CD4-positive, alpha-beta memory T cell (primary cell): ENCODE measurements around the gene DST. TPM values are rescaled to one million over a fixed set of nuclear protein-coding genes. Genes with fewer than 3 reads are reported as not detected.

Experiments
- CTCF ChIA-PET: fragments of 350-600 bp; sonication (Branson Sonifier 250); formaldehyde crosslinking; loops from one replicate; lab custom pipeline; 2021; ENCODE audit warnings: inconsistent platforms; ENCODE audit not compliant: partially characterized antibody; lab: Charles Lee
- POLR2A ChIA-PET: fragments of 350-600 bp; sonication (Branson Sonifier 250); formaldehyde crosslinking; loops from one replicate; lab custom pipeline; 2021; ENCODE audit not compliant: partially characterized antibody; lab: Charles Lee
- DNase-seq, 5 donors: peaks; one replicate each; pipeline versions ENCODE4 v3.0.0 to v3.0.0-alpha.2; 2020 to 2022; ENCODE audit warnings: mixed read lengths in 1 of 5
- H3K27ac ChIP-seq: one replicate; pipeline ENCODE4 v1.7.0; 2013; ENCODE audit warnings: low read depth, low read length
- H3K27me3 ChIP-seq: 2 replicates; pipeline ENCODE4 v1.7.0; 2013; ENCODE audit warnings: mild to moderate bottlenecking, low read length, moderate library complexity; ENCODE audit not compliant: insufficient read depth
- H3K36me3 ChIP-seq: 2 replicates; pipeline ENCODE4 v1.7.0; 2013; ENCODE audit warnings: mild to moderate bottlenecking, low read length, moderate library complexity; ENCODE audit not compliant: insufficient read depth
- H3K4me1 ChIP-seq: 2 replicates; pipeline ENCODE4 v1.7.0; 2013; ENCODE audit warnings: mild to moderate bottlenecking, low read length, moderate library complexity; ENCODE audit not compliant: insufficient read depth
- H3K4me3 ChIP-seq, 2 donors: one replicate each; pipeline ENCODE4 v1.7.0; 2013; ENCODE audit warnings: low read length in 2 of 2, mild to moderate bottlenecking in 1 of 2
- H3K9me3 ChIP-seq, 2 donors: one replicate each; pipeline ENCODE4 v1.7.0; 2013; ENCODE audit warnings: low read length in 2 of 2, control low read depth in 1 of 2; ENCODE audit not compliant: control insufficient read depth in 1 of 2
- H3K27ac Mint-ChIP-seq, 7 donors: one replicate each; pipeline ENCODE4 v1.8.0; 2020 to 2021; ENCODE audit warnings: mixed read lengths in 7 of 7, mild to moderate bottlenecking in 6 of 7, inconsistent platforms in 3 of 7, moderate library complexity in 3 of 7
- H3K27me3 Mint-ChIP-seq, 2 donors: one replicate each; pipeline ENCODE4 v1.8.0; 2020 to 2021; ENCODE audit warnings: mixed read lengths in 2 of 2
- H3K36me3 Mint-ChIP-seq, 2 donors: one replicate each; pipeline ENCODE4 v1.8.0; 2020 to 2021; ENCODE audit warnings: mixed read lengths in 2 of 2, inconsistent platforms in 1 of 2, mild to moderate bottlenecking in 1 of 2
- H3K4me1 Mint-ChIP-seq, 4 donors: one replicate each; pipeline ENCODE4 v1.8.0; 2020 to 2021; ENCODE audit warnings: mixed read lengths in 4 of 4, mild to moderate bottlenecking in 1 of 4
- H3K4me3 Mint-ChIP-seq, 8 donors: one replicate each; pipeline ENCODE4 v1.8.0; 2020 to 2021; ENCODE audit warnings: mixed read lengths in 8 of 8, mild to moderate bottlenecking in 7 of 8, moderate library complexity in 6 of 8, inconsistent platforms in 3 of 8
- H3K9me3 Mint-ChIP-seq, 8 donors: one replicate each; pipeline ENCODE4 v1.8.0; 2020 to 2021; ENCODE audit warnings: mixed read lengths in 8 of 8, mild to moderate bottlenecking in 5 of 8, inconsistent platforms in 3 of 8, moderate library complexity in 1 of 8
- intact Hi-C: fragments of 100-400 bp; cut with micrococcal nuclease; formaldehyde crosslinking; loops from one replicate; pipeline ENCODE4 v1.15.1; 2023
- polyA plus RNA-seq, 2 donors: library from polyadenylated mRNA; unstranded; fragments of 300-500 nt; fragmentation: Illumina TruSeq; gene quantifications; one replicate each; pipeline ENCODE4 v1.2.3, GENCODE V29; 2021
- total RNA-seq, 2 experiments: library from RNA; stranded (reverse); gene quantifications; one replicate each; pipeline ENCODE4 v1.2.3, GENCODE V29; 2021

Gene DST
- total and polyA plus RNA-seq, 4 experiments from 2014 or later, result 1.1 to 8.8 (median 5.2) TPM

GRCh38 chr6:56529594-56530191 is 113.0 kb downstream of the DST start:
- H3K36me3 ChIP-seq, result no peaks in the 10 kb centered on the region
- Mint-ChIP-seq H3K4me3 (no peak overlapping the region), H3K4me1 (no peaks in the 10 kb centered on the region), H3K9me3 (peaks cover 0 to 2% (median 0%) of the 10 kb centered on the region in 8 donors), H3K36me3 (no peaks in the 10 kb centered on the region), H3K27ac (no peak overlapping the region), H3K27me3 (peaks cover 0 to 1% of the 10 kb centered on the region in 2 donors)
- CTCF ChIA-PET, result no interaction called here
- H3K4me3 ChIP-seq, result no peak overlapping the region
- POLR2A ChIA-PET, result no interaction called here
- no peaks in the 10 kb centered on the region for H3K4me1 ChIP-seq
- no peaks in the 10 kb centered on the region for H3K9me3 ChIP-seq
- DNase-seq, result no peak
- no peak overlapping the region for H3K27ac ChIP-seq
- H3K27me3 ChIP-seq, result no peaks in the 10 kb centered on the region
- intact Hi-C loops, result no loop called here

GRCh38 chr6:56528412-56528841 is 114.3 kb downstream of the DST start:
- Histone ChIP-seq H3K4me3 (no peak overlapping the region), H3K27me3 (no peaks in the 10 kb centered on the region), H3K9me3 (no peaks in the 10 kb centered on the region), H3K27ac (no peak overlapping the region), H3K4me1 (no peaks in the 10 kb centered on the region), H3K36me3 (no peaks in the 10 kb centered on the region)
- Mint-ChIP-seq H3K36me3 (no peaks in the 10 kb centered on the region), H3K27ac (no peak overlapping the region), H3K9me3 (peaks cover 0 to 2% (median 0%) of the 10 kb centered on the region in 8 donors), H3K4me3 (no peak overlapping the region), H3K27me3 (no peaks in the 10 kb centered on the region), H3K4me1 (no peaks in the 10 kb centered on the region)
- intact Hi-C loops, result no loop called here
- CTCF ChIA-PET, result no interaction called here
- DNase-seq, result no peak
- POLR2A ChIA-PET, result no interaction called here

DNA sequence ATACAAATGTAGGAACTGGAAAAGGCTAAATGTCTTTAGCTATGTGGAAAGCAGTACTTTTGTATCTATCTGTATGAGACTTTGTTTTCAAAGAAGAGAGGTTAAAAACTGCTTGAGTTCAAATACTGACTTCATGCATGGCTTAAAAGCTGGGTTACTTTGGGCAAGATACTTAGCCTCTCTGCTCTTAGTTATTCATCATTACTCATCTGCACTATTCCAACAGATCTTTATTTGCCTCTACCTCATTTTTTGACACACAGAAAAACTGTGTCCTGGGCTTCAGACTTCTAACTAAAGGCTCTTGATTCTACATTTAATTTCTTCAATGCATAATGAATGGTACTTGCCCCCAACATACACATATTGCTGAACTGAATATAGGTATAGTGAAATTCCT is 114.8 kb downstream of the DST start:
- POLR2A ChIA-PET, result no interaction called here
- H3K27ac Mint-ChIP-seq, result no peak overlapping the region
- no peaks in the 10 kb centered on the region for H3K36me3 Mint-ChIP-seq
- Histone ChIP-seq H3K36me3 (no peaks in the 10 kb centered on the region), H3K4me1 (no peaks in the 10 kb centered on the region), H3K4me3 (no peak overlapping the region), H3K27me3 (no peaks in the 10 kb centered on the region), H3K27ac (no peak overlapping the region), H3K9me3 (no peaks in the 10 kb centered on the region)
- H3K4me3 Mint-ChIP-seq, result no peak overlapping the region
- H3K27me3 Mint-ChIP-seq, result no peaks in the 10 kb centered on the region
- H3K9me3 Mint-ChIP-seq, result peaks cover 0 to 2% (median 0%) of the 10 kb centered on the region in 8 donors
- no peak for DNase-seq
- intact Hi-C loops, result no loop called here
- H3K4me1 Mint-ChIP-seq, result no peaks in the 10 kb centered on the region
- CTCF ChIA-PET, result interaction anchor here (0.9 kb wide), 1 partner anchor 67 kb away, joined by 3 read pairs; no protein-coding TSS in a partner anchor

DNA sequence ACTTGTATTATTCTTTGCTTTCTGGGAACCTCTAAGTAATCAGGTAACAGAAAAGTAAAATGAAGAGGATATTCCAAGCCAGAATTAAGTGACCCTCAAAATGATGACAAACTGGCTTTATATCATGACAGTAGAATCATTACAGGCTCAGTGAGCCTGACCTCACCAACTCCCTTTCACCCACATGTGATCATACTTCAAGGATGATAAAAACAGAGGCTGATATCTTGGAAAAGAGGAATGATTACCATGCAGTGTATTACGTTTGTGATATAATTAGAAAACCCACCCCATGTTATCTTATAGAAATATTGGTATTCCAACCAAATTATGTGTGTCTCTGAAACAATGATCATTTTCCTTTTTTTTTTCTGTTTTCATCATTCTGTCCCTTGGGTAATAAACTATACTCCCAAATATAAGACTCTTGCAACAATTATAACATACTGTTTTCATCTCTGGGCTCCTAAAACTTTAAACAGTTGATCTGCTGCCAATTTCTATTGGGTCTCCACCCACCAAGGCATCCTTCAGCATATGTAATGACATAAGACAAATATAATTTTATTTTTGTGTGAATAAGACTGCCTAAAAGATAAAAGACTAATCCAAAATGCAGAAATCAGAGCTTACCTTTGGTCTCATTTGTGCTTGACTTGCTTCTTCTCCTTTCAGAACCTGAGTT is 115.7 kb downstream of the DST start:
- Mint-ChIP-seq H3K36me3 (no peaks in the 10 kb centered on the region), H3K4me3 (no peak overlapping the region), H3K27ac (no peak overlapping the region), H3K9me3 (peaks cover 0 to 2% (median 0%) of the 10 kb centered on the region in 8 donors), H3K4me1 (no peaks in the 10 kb centered on the region), H3K27me3 (no peaks in the 10 kb centered on the region)
- H3K27ac ChIP-seq, result no peak overlapping the region
- H3K36me3 ChIP-seq, result no peaks in the 10 kb centered on the region
- ChIA-PET POLR2A (no interaction called here), CTCF (interaction anchor here (0.9 kb wide), 1 partner anchor 68 kb away, joined by 3 read pairs; no protein-coding TSS in a partner anchor)
- no peaks in the 10 kb centered on the region for H3K27me3 ChIP-seq
- no peaks in the 10 kb centered on the region for H3K9me3 ChIP-seq
- H3K4me3 ChIP-seq, result no peak overlapping the region
- no peaks in the 10 kb centered on the region for H3K4me1 ChIP-seq
- intact Hi-C loops, result no loop called here
- DNase-seq, result no peak

GRCh38 chr6:56525974-56526789 is 116.5 kb downstream of the DST start:
- Mint-ChIP-seq H3K4me3 (no peak overlapping the region), H3K4me1 (no peaks in the 10 kb centered on the region), H3K36me3 (no peaks in the 10 kb centered on the region), H3K27me3 (no peaks in the 10 kb centered on the region), H3K27ac (no peak overlapping the region), H3K9me3 (peaks cover 0 to 2% (median 0%) of the 10 kb centered on the region in 8 donors)
- Histone ChIP-seq H3K27me3 (no peaks in the 10 kb centered on the region), H3K4me1 (no peaks in the 10 kb centered on the region), H3K9me3 (no peaks in the 10 kb centered on the region), H3K36me3 (no peaks in the 10 kb centered on the region), H3K4me3 (no peak overlapping the region), H3K27ac (no peak overlapping the region)
- ChIA-PET POLR2A (no interaction called here), CTCF (interaction anchor here (1.2 kb wide), 1 partner anchor 69 kb away, joined by 3 read pairs; no protein-coding TSS in a partner anchor)
- DNase-seq, result no peak
- intact Hi-C loops, result no loop called here

DNA sequence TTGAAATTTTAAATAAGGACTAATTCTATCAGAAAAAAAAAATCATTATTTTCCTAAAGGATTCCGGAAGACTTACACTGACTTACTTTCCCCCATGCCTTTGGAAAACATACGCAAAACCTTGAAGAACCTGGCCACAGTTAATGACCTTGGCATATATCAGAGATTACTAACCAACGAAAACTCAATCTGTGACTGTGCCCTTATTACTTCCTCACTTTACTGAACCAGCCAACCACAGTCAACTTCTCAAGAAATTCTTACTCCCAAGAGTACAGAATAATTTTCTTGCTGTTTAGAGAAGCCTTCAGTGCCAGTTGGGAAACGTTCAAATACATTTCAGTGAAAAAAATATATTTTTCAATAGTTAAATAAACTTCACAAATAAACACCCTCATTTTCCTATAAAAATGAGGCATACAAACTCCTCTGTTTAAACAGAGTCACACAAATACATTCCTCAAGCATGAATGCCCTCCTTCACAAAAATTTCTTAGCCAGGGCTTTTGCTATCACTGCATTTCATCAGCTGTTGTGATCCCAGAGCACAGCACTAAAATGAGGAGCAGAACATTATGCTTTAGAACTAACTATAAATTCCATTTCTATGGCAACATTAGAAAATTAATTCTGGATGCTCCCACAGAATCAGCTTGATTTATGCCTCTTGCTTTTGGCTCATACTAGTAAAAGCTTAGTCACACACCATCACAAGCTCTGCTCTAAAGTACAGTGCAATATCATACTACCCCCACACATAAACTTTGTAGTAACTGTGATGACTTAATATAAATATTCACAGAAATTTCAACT is 117.6 kb downstream of the DST start:
- intact Hi-C loops, result no loop called here
- Histone ChIP-seq H3K27ac (no peak overlapping the region), H3K27me3 (no peaks in the 10 kb centered on the region), H3K4me3 (no peak overlapping the region), H3K36me3 (no peaks in the 10 kb centered on the region), H3K9me3 (no peaks in the 10 kb centered on the region), H3K4me1 (no peaks in the 10 kb centered on the region)
- CTCF ChIA-PET, result interaction anchor here (1.2 kb wide), 1 partner anchor 70 kb away, joined by 3 read pairs; no protein-coding TSS in a partner anchor
- no peaks in the 10 kb centered on the region for H3K4me1 Mint-ChIP-seq
- POLR2A ChIA-PET, result no interaction called here
- peaks cover 0 to 3% (median 2%) of the 10 kb centered on the region in 8 donors for H3K9me3 Mint-ChIP-seq
- no peaks in the 10 kb centered on the region for H3K36me3 Mint-ChIP-seq
- DNase-seq, result no peak
- no peak overlapping the region for H3K27ac Mint-ChIP-seq
- no peak overlapping the region for H3K4me3 Mint-ChIP-seq
- H3K27me3 Mint-ChIP-seq, result no peaks in the 10 kb centered on the region
